Liver (tissue), 3 donors: ENCODE results near the gene DLGAP4.

Source experiments
- CTCF ChIP-seq: fragments of 150-350 bp; IDR thresholded peaks from 2 replicates; pipeline ENCODE4 v1.5.1; 2017; ENCODE audit warnings: improper control_type of control experiment, low read depth, low read length; ENCODE audit not compliant: missing input control
- EGR1 ChIP-seq, 2 donors: IDR thresholded peaks; 2 replicates each; pipeline ENCODE4 v1.6.1; 2016 to 2018; ENCODE audit warnings: antibody characterized with exemption in 2 of 2, low read depth in 2 of 2
- donor health status: healthy.
- donor health status: healthy.

- TF ChIP-seq CTCF (no peak), EGR1 (IDR thresholded peaks at IDR 0.05; ENCODE audit: low read depth in 2 of 2) (no peak)
Measured at GRCh38 chr20:36368869-36369268, 62.7 kb downstream of the DLGAP4 start.
